ENCODE measurements around the gene COL7A1. TPM values are rescaled to one million over a fixed set of nuclear protein-coding genes. Genes with fewer than 3 reads are reported as not detected.

COL7A1 gene
- total and polyA plus RNA-seq, 2 of the 8 experiments (the other 6 are each of a cell fraction or from before 2014, with no cell fraction given), result 10.7 to 13.9 TPM

DNA sequence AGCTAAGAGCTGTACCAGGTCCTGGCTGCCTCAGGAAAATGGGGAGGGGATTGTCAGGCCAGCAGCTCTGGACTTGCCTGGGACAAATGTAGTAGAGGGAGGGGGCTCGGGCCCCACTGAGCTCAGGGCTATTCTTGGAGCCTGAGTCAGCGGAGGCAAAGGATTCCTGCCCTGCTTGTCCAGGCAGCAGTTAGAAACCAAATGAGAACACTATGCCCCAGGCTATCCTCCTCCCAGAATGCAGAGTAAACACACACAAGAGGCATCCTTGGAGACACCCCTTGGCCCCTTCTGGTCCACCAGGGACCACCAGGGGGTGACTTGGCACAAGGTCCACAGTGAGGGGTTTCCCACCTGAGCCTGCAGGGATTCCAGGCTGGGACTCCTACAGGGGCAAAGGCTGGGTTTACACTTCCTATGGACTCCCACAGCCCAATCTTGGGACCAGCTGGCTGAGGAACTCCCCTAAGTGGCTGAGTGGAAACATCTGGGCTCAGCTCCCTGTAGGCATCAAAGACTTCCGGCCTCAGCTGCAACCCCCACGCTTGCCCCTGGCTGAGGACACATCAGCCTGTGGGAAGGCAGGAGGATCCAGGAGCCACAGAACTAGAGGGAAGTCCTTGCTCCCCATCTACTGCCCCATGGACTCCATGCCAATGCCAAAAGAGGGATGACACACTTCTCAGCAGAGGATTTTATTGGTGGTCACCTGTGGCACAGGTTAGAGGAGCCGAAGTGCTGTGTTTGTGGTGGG is 3.4 kb upstream of the COL7A1 start:
- Histone ChIP-seq H3K9ac (replicated peaks in 1 of 4; ENCODE audit: extremely low read depth in 1 of 4, low read depth in 3 of 4, low read length in 3 of 4) (no peak overlapping the region), H3K27me3 (replicated peaks in 1 of 4; ENCODE audit: control insufficient read depth in 3 of 4, extremely low read depth in 1 of 4, insufficient read depth in 3 of 4, low read length in 3 of 4) (peaks cover 0 to 6% (median 0%) of the 10 kb centered on the region in 4 experiments; a peak in 4 of 7 replicates), H3K18ac (ENCODE audit: extremely low read depth, low read length) (no peak overlapping the region), H3K4me2 (ENCODE audit: insufficient read depth in 1 of 2, low read depth in 2 of 2, low read length in 2 of 2) (no peak overlapping the region), H2AFZ (ENCODE audit: low read length) (no peak overlapping the region), H3K4me3 (ENCODE audit: extremely low read depth in 1 of 4, insufficient read depth in 2 of 4, low read depth in 3 of 4, low read length in 4 of 4) (no peak overlapping the region), H2BK15ac (ENCODE audit: low read length) (no peak overlapping the region), H3K14ac (ENCODE audit: insufficient read length) (no peak overlapping the region), H3K23ac (ENCODE audit: insufficient read length) (no peak overlapping the region), H3K36me3 (ENCODE audit: control insufficient read depth in 2 of 4, insufficient read depth in 4 of 4, low read length in 3 of 4) (peaks cover 34 to 47% (median 43%) of the 10 kb centered on the region in 4 experiments), H3K4me1 (replicated peaks in 1 of 4; ENCODE audit: control insufficient read depth in 3 of 4, insufficient read depth in 4 of 4, low read length in 3 of 4) (peaks cover 3 to 18% (median 15%) of the 10 kb centered on the region in 4 experiments; a peak in 6 of 7 replicates), H2BK12ac (ENCODE audit: low read depth, low read length) (no peak overlapping the region), H3K23me2 (ENCODE audit: low read depth, low read length) (peaks cover 1% of the 10 kb centered on the region; the same call in 1 of the 2 replicates), H2AK5ac (ENCODE audit: low read depth, low read length) (no peak overlapping the region), H3K27ac (ENCODE audit: low read depth, low read length) (no peak overlapping the region), H2BK120ac (replicated peaks; ENCODE audit: low read depth, low read length) (no peak overlapping the region), H4K5ac (ENCODE audit: insufficient read length, low read depth, low read length) (no peak overlapping the region), H3K79me1 (ENCODE audit: low read depth, low read length) (peaks cover 2% of the 10 kb centered on the region; the same call in 1 of the 2 replicates), H4K91ac (replicated peaks; ENCODE audit: insufficient read length, low read length) (no peak overlapping the region), H2BK20ac (ENCODE audit: low read length) (no peak overlapping the region), H2BK5ac (ENCODE audit: low read depth, low read length) (no peak overlapping the region), H3K9me3 (ENCODE audit: insufficient read depth in 2 of 2, low read depth in 1 of 2, low read length in 1 of 2) (no peaks in the 10 kb centered on the region), H4K20me1 (replicated peaks in 1 of 2; ENCODE audit: control insufficient read depth in 1 of 2, insufficient read depth in 2 of 2, low read length in 2 of 2) (peaks cover 2 to 39% of the 10 kb centered on the region in 2 experiments), H4K8ac (ENCODE audit: extremely low read depth, insufficient read depth, low read length) (no peak overlapping the region; the same call in 1 of the 2 replicates), H3K79me2 (ENCODE audit: control insufficient read depth in 1 of 2, insufficient read depth in 2 of 2, low read length in 2 of 2) (no peaks in the 10 kb centered on the region), H3K4ac (replicated peaks; ENCODE audit: insufficient read length, low read depth, low read length) (no peak overlapping the region), H3K56ac (replicated peaks; ENCODE audit: insufficient read length, low read depth, low read length) (no peak overlapping the region)
- ChIA-PET CTCF (ENCODE audit: partially characterized antibody) (interaction anchor here (1.2 to 1.4 kb wide), 2 partner anchors 11 to 163 kb away, joined by 3 to 4 read pairs; no protein-coding TSS in a partner anchor), POLR2A (ENCODE audit: partially characterized antibody) (interaction anchor here (0.6 to 5.1 kb wide), 12 partner anchors 10 to 154 kb away, joined by 3 to 23 read pairs (median 7); partner anchors contain the start of genes SLC26A6 and UQCRC1)
- 91% methylated on average over 5 of the region's 5 CpGs; no CpG with 5 or more reads in 1 of the 2 experiments for WGBS, 2 experiments (ENCODE audit: extremely low coverage in 1 of 2, insufficient coverage in 1 of 2, insufficient read length in 1 of 2, insufficient replicate concordance in 2 of 2, low coverage in 1 of 2, low lambda C conversion rate in 2 of 2, missing lambda C conversion rate in 1 of 2)
- no peak for DNase-seq (ENCODE audit: low read depth in 1 of 2, low spot score in 2 of 2)
- FAIRE-seq, result no peak
- TF ChIP-seq ATF3 (IDR thresholded peaks at IDR 0.05; ENCODE audit: insufficient read depth, low read depth, low read length), result no peak
- TF ChIP-seq CTBP2 (IDR thresholded peaks at IDR 0.05; ENCODE audit: borderline replicate concordance, insufficient read depth, insufficient read length, low read length), result no peak
- TF ChIP-seq POU5F1 (IDR thresholded peaks at IDR 0.05; ENCODE audit: low read depth, low read length), result no peak
- TF ChIP-seq RBBP5 (IDR thresholded peaks at IDR 0.05; ENCODE audit: borderline replicate concordance, low read depth, low read length), result no peak
- TF ChIP-seq EGR1 (IDR thresholded peaks at IDR 0.05; ENCODE audit: borderline replicate concordance, low read depth, low read length), result no peak
- no peak for TF ChIP-seq ATF2 (IDR thresholded peaks at IDR 0.05; ENCODE audit: low read length)
- TF ChIP-seq GABPA (IDR thresholded peaks at IDR 0.05; ENCODE audit: borderline replicate concordance, insufficient read depth, low read length), result no peak
- no peak for TF ChIP-seq NRF1 (IDR thresholded peaks at IDR 0.05; ENCODE audit: low read depth, low read length)

All from H1 (cell line).